GM12878 (cell line): ENCODE measurements around the gene POLA1. TPM values are rescaled to one million over a fixed set of nuclear protein-coding genes. Genes with fewer than 3 reads are reported as not detected.

Source experiments
- ATAC-seq: fragments of 200-7000 bp; cut with Tn5 transposase; 3 replicates; pipeline ENCODE4 v1.9.1; 2020; ENCODE audit warnings: mild to moderate bottlenecking, moderate library complexity
- BruUV-seq: library from RNA; stranded (reverse); fragments of 400-500 nt; replicated peaks from 2 replicates; lab custom pipeline; 2021; lab: Mats Ljungman, UMichigan
- CTCF ChIA-PET: fragments of 300-600 bp; sonication (Branson Sonifier 250); formaldehyde crosslinking; extraction: SDS; loops from one replicate; lab custom pipeline; 2021; ENCODE audit warnings: inconsistent platforms; lab: Yijun Ruan, JAX
- POLR2A ChIA-PET: fragments of 350-600 bp; formaldehyde crosslinking; extraction: SDS; loops from one replicate; lab custom pipeline; 2021; ENCODE audit warnings: inconsistent platforms; lab: Charles Lee
- RAD21 ChIA-PET: fragments of 300-600 bp; sonication (Branson Sonifier 250); formaldehyde crosslinking; loops from one replicate; lab custom pipeline; 2023; ENCODE audit warnings: antibody characterized with exemption; ENCODE audit not compliant: unreplicated experiment; lab: Charles Lee
- SMC1A ChIA-PET: fragments of 300-600 bp; sonication (Branson Sonifier 250); formaldehyde crosslinking; loops from one replicate; lab custom pipeline; 2023; ENCODE audit not compliant: unreplicated experiment, uncharacterized antibody; lab: Charles Lee
- DNase-seq: peaks from one replicate; pipeline ENCODE4 v3.0.0-alpha.2; 2011; ENCODE audit warnings: low read depth, low spot score
- FAIRE-seq: peaks from 3 replicates; lab custom pipeline; 2011; peaks lifted over from hg19 to GRCh38; lab: Jason Lieb, UNC
- H2AFZ ChIP-seq: 2 replicates; pipeline ENCODE4 v1.6.0; 2011; ENCODE audit warnings: low read depth, low read length, control low read depth; ENCODE audit not compliant: control insufficient read depth
- H3K27ac ChIP-seq: 2 replicates; pipeline ENCODE4 v1.5.1; 2011; ENCODE audit warnings: control low read depth; ENCODE audit not compliant: control insufficient read depth, insufficient read depth
- H3K27me3 ChIP-seq, 2 experiments: replicated peaks in 1 of 2; 2 replicates each; pipeline versions ENCODE4 v1.6.0 to v1.6.1; 2011; ENCODE audit warnings: low read length in 1 of 2; ENCODE audit not compliant: control insufficient read depth in 2 of 2, insufficient read depth in 2 of 2
- H3K36me3 ChIP-seq, 2 experiments: 2 replicates each; pipeline ENCODE4 v1.5.1; 2011; ENCODE audit warnings: low read length in 1 of 2; ENCODE audit not compliant: control insufficient read depth in 2 of 2, insufficient read depth in 2 of 2
- H3K4me1 ChIP-seq: 2 replicates; pipeline ENCODE4 v1.6.1; 2011; ENCODE audit warnings: mild to moderate bottlenecking, low read length, moderate library complexity, mixed read lengths; ENCODE audit not compliant: control insufficient read depth, insufficient read depth
- H3K4me2 ChIP-seq: 2 replicates; pipeline ENCODE4 v1.6.0; 2011; ENCODE audit warnings: control low read depth; ENCODE audit not compliant: control insufficient read depth, insufficient read depth
- H3K4me3 ChIP-seq: fragments of 200-600 bp; sonication (generic); 2 replicates; pipeline ENCODE4 v1.5.1; 2016
- H3K79me2 ChIP-seq: 2 replicates; pipeline ENCODE4 v1.6.0; 2011; ENCODE audit warnings: low read length; ENCODE audit not compliant: control insufficient read depth, insufficient read depth
- H3K9ac ChIP-seq: 2 replicates; pipeline ENCODE4 v1.8.0; 2011; ENCODE audit warnings: low read length, control low read depth, mixed read lengths; ENCODE audit not compliant: control insufficient read depth, insufficient read depth
- H3K9me3 ChIP-seq: replicated peaks from 3 replicates; pipeline ENCODE4 v1.5.1; 2011; ENCODE audit warnings: mild to moderate bottlenecking, low read length; ENCODE audit not compliant: control insufficient read depth, insufficient read depth
- H4K20me1 ChIP-seq: 2 replicates; pipeline ENCODE4 v1.6.0; 2011; ENCODE audit not compliant: control insufficient read depth, insufficient read depth
- CREB1 ChIP-seq: IDR thresholded peaks from 2 replicates; pipeline ENCODE4 v1.6.1; 2012; ENCODE audit warnings: low read depth, mild to moderate bottlenecking, inconsistent platforms
- ETV6 ChIP-seq, 2 experiments: fragments of 450-650 bp in 1 of 2; IDR thresholded peaks in 1 of 2; conservative IDR thresholded peaks in 1 of 2; 2 replicates each; pipeline ENCODE4 v1.6.1; 2014; ENCODE audit warnings: antibody characterized with exemption in 1 of 2, borderline replicate concordance in 1 of 2, low read depth in 1 of 2, mild to moderate bottlenecking in 1 of 2, moderate library complexity in 1 of 2
- HDAC6 ChIP-seq: fragments of 200-600 bp; sonication (generic); IDR thresholded peaks from one replicate; pipeline ENCODE4 v1.8.0; 2017; ENCODE audit warnings: antibody characterized with exemption; ENCODE audit not compliant: unreplicated experiment
- IKZF2 ChIP-seq, 2 experiments: fragments of 450-650 bp; IDR thresholded peaks; 2 replicates each; pipeline ENCODE4 v1.6.1; 2017; ENCODE audit warnings: mild to moderate bottlenecking in 2 of 2, moderate library complexity in 2 of 2
- MTA2 ChIP-seq: fragments of 450-650 bp; IDR thresholded peaks from 2 replicates; pipeline ENCODE4 v1.6.1; 2016; ENCODE audit warnings: low read depth, mild to moderate bottlenecking, moderate library complexity
- NFYB ChIP-seq: IDR thresholded peaks from 2 replicates; pipeline ENCODE4 v1.6.1; 2011; ENCODE audit warnings: low read depth, mild to moderate bottlenecking, low read length, improper control_type of control experiment, moderate library complexity; ENCODE audit not compliant: insufficient read depth
- REST ChIP-seq: IDR thresholded peaks from 2 replicates; pipeline ENCODE4 v1.6.1; 2012; ENCODE audit warnings: mild to moderate bottlenecking, low read depth, low read length
- RUNX3 ChIP-seq: IDR thresholded peaks from 2 replicates; pipeline ENCODE4 v1.6.1; 2012; ENCODE audit warnings: low read length, inconsistent platforms
- WRNIP1 ChIP-seq: IDR thresholded peaks from 2 replicates; pipeline ENCODE4 v1.6.1; 2011; ENCODE audit warnings: low read depth, low read length, improper control_type of control experiment, borderline replicate concordance
- WGBS: methylation state at CpG from one replicate; pipeline ENCODE4 v1.1.6; 2016; ENCODE audit warnings: low lambda C conversion rate; ENCODE audit not compliant: insufficient replicate concordance, insufficient coverage; ENCODE audit errors: missing lambda C conversion rate; 5-methylcytosine and 5-hydroxymethylcytosine counted together
- in situ Hi-C: fragments of 300-500 bp; cut with MboI; formaldehyde crosslinking; loops from 9 replicates; pipeline ENCODE4 v1.14.3; 2018; ENCODE audit warnings: mixed read lengths
- intact Hi-C: fragments of 100-400 bp; cut with micrococcal nuclease; formaldehyde crosslinking; loops from one replicate; pipeline ENCODE4 v1.14.2; 2022; ENCODE audit not compliant: unreplicated experiment
- polyA plus RNA-seq, 11 experiments: library from polyadenylated mRNA; depleted of rRNA in 4 of 11; unstranded in 6 of 11; stranded (reverse) in 5 of 11; fragments of >200 nt; fragmentation: Nextera tagmentation in 4 of 11; fragmentation: Illumina TruSeq in 1 of 11; extraction: Ambion mirVana in 4 of 11; extraction: Trizol in 1 of 11; gene quantifications; 1 replicate in 1 of 11; 2 replicates in 10 of 11; pipeline versions ENCODE4 v1.2.1 to v1.2.3, GENCODE V29; 2011 to 2016; ENCODE audit warnings: inconsistent platforms in 2 of 11, missing spikeins in 2 of 11, low read depth in 1 of 11
- total RNA-seq, 4 experiments: library from RNA; depleted of rRNA in 3 of 4; stranded (reverse); fragments of >200 nt in 3 of 4; fragmentation: Illumina TruSeq in 1 of 4; extraction: Trizol in 1 of 4; gene quantifications; 2 replicates each; pipeline versions ENCODE4 v1.2.1 to v1.2.3, GENCODE V29; 2013 to 2021

Gene POLA1
- total and polyA plus RNA-seq, 10 of the 15 experiments (the other 5 are each of a cell fraction or from before 2014, with no cell fraction given), result 6.5 to 34.7 (median 24.8) TPM

- TF ChIP-seq RUNX3 (no peak), WRNIP1 (no peak), IKZF2 (IDR thresholded peaks at IDR 0.05) (no peak), HDAC6 (no peak), REST (no peak), CREB1 (no peak)
Observed at GRCh38 chrX:24646745-24647182, 47.0 kb upstream of the POLA1 start (continued).

GRCh38 chrX:24647257-24648058 is 46.3 kb upstream of the POLA1 start, which contains the start of gene PCYT1B:
TSS of gene PCYT1B (minus strand) at chrX:24647347. CDS start at chrX:24647105, 242 bp downstream.
- H2AFZ ChIP-seq, result peak within 1 kb of the TSS; percentile 15; the same call in 1 of the 2 replicates
- no peaks in the 10 kb centered on the region for H3K36me3 ChIP-seq
- ChIA-PET SMC1A (no interaction called here), RAD21 (no interaction called here), CTCF (interaction anchor here (0.6 kb wide), 1 partner anchor 303 kb away, joined by 3 read pairs; no protein-coding TSS in a partner anchor), POLR2A (no interaction called here)
- H3K9me3 ChIP-seq, result no peaks in the 10 kb centered on the region
- WGBS, result 19% methylated on average over 24 of the region's 24 CpGs
- FAIRE-seq (no peak), ATAC-seq (peak; percentile 95), DNase-seq (no peak)
- no peaks in the 10 kb centered on the region for H3K79me2 ChIP-seq
- no TSS peak for BruUV-seq
- H3K9ac ChIP-seq, result no peak within 1 kb of the TSS
- H3K4me3 ChIP-seq, result 0 out of 2 replicates have a peak within 1 kb of the TSS, but pooled peaks have one; percentile 22
- H3K27ac ChIP-seq, result no peak within 1 kb of the TSS
- H3K4me1 ChIP-seq, result no peaks in the 10 kb centered on the region; the same call in 1 of the 2 replicates
- intact Hi-C loops (no loop called here), in situ Hi-C loops (no loop called here)
- no peak for TF ChIP-seq MTA2
- TF ChIP-seq NFYB, result peak; percentile 38; the same call in 1 of the 2 replicates
- no peak for TF ChIP-seq ETV6 (conservative IDR thresholded peaks at IDR 0.05 in 1 of 2, IDR thresholded peaks at IDR 0.05 in 1 of 2; ENCODE audit: borderline replicate concordance in 1 of 2, low read depth in 1 of 2)
- H4K20me1 ChIP-seq, result no peaks in the 10 kb centered on the region
- H3K27me3 ChIP-seq, result peaks cover 0 to 12% of the 10 kb centered on the region in 2 experiments; a peak in 3 of 4 replicates
- peak within 1 kb of the TSS; percentile 52 for H3K4me2 ChIP-seq
